Esophagus muscularis mucosa (tissue), 4 donors: ENCODE results near the gene SHROOM2. TPM values are rescaled to one million over a fixed set of nuclear protein-coding genes. Genes with fewer than 3 reads are reported as not detected.

Experiments used
- DNase-seq: peaks from one replicate; pipeline ENCODE4 v3.0.0-alpha.2; 2017; ENCODE audit errors: extremely low spot score
- H3K27ac ChIP-seq, 4 donors: fragments of 200-600 bp; sonication (generic); replicated peaks in 1 of 4; 1 replicate in 3 of 4; 2 replicates in 1 of 4; pipeline ENCODE4 v1.5.1; 2016 to 2019; ENCODE audit warnings: mild to moderate bottlenecking in 1 of 4
- H3K27me3 ChIP-seq, 4 donors: fragments of 200-600 bp; sonication (generic); one replicate each; pipeline versions ENCODE4 v1.5.1 to v1.6.0; 2016 to 2019
- H3K36me3 ChIP-seq, 4 donors: fragments of 200-600 bp; sonication (generic); one replicate each; pipeline ENCODE4 v1.5.1; 2016 to 2019
- H3K4me1 ChIP-seq, 4 donors: fragments of 200-600 bp; sonication (generic); one replicate each; pipeline ENCODE4 v1.5.1; 2016 to 2019
- H3K4me3 ChIP-seq, 4 donors: fragments of 200-600 bp; sonication (generic); 1 replicate in 2 of 4; 2 replicates in 2 of 4; pipeline ENCODE4 v1.5.1; 2016 to 2019; ENCODE audit warnings: mild to moderate bottlenecking in 4 of 4, moderate library complexity in 1 of 4
- H3K9me3 ChIP-seq, 4 donors: fragments of 200-600 bp; sonication (generic); 1 replicate in 3 of 4; 2 replicates in 1 of 4; pipeline ENCODE4 v1.5.1; 2016 to 2019
- CTCF ChIP-seq, 3 experiments: fragments of 200-600 bp in 2 of 3; fragments of 450-650 bp in 1 of 3; sonication (generic) in 2 of 3; IDR thresholded peaks; one replicate each; pipeline ENCODE4 v1.5.1; 2017 to 2019; ENCODE audit warnings: antibody characterized with exemption in 3 of 3, mild to moderate bottlenecking in 2 of 3, moderate library complexity in 1 of 3
- EP300 ChIP-seq: sonication (generic); formaldehyde crosslinking; IDR thresholded peaks from one replicate; pipeline ENCODE4 v1.6.1; 2017; ENCODE audit warnings: antibody characterized with exemption
- POLR2A ChIP-seq: fragments of 450-650 bp; IDR thresholded peaks from one replicate; pipeline ENCODE4 v1.6.1; 2017; ENCODE audit warnings: antibody characterized with exemption, moderate library complexity, mild to moderate bottlenecking, low read depth
- POLR2AphosphoS5 ChIP-seq, 2 donors: sonication (generic); formaldehyde crosslinking; IDR thresholded peaks; one replicate each; pipeline ENCODE4 v1.6.1; 2017; ENCODE audit warnings: antibody characterized with exemption in 2 of 2
- WGBS: methylation state at CpG from one replicate; pipeline ENCODE4 v1.1.5; 2018; 5-methylcytosine and 5-hydroxymethylcytosine counted together
- intact Hi-C: fragments of 100-400 bp; cut with DNase I; formaldehyde crosslinking; loops from one replicate; pipeline ENCODE4 v1.15.1; 2023
- total RNA-seq, 4 donors: library from RNA; depleted of rRNA; stranded (reverse); fragments of >200 nt; gene quantifications; one replicate each; pipeline versions ENCODE4 v1.1.0 to v1.2.1, GENCODE V29; 2016

Gene SHROOM2
- total RNA-seq, 4 donors from 2014 or later: 0.42 to 2.7 (median 1.4) TPM

DNA sequence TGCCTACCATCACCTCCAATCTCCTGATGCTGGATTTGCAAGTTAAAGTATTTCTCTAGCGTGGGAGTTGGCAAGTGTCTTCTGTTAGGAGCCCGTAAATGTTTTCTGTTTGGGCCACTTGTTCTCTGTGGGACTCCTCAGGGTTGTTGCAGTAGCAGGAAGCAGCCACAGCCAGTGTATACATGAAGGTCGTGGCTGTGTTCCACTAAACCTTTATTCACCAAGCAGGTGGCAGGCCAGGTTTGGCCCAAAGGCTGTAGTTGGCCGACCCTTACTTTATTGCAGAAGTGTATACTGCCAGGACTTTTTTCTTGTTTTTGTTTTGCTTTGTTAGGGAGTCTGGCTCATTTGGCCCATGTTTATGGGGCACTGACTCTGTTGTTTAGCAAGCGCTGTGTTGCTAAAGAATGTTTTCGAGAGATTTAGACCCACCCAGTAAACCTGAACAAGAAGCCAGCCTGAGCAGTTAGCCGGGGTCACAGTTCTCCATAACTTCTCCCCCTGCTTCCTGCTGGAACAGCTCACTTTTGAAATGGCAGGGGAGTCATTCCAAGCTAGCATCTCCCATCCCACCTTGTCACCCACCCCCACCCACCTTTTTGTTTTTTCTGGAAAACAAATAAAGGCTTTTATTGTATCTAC lies 58.8 kb downstream of the SHROOM2 start:
- DNase-seq: no peak
- intact Hi-C loops: no loop called here
- no peaks in the 10 kb centered on the region for H3K9me3 ChIP-seq
- 89% methylated on average over 7 of the region's 7 CpGs for WGBS
- H3K27me3 ChIP-seq: no peaks in the 10 kb centered on the region
- no peaks in the 10 kb centered on the region for H3K36me3 ChIP-seq
- no peak overlapping the region for H3K27ac ChIP-seq
- no peak overlapping the region for H3K4me3 ChIP-seq
- no peak for TF ChIP-seq POLR2A
- TF ChIP-seq CTCF (IDR thresholded peaks at IDR 0.05): no peak
- no peaks in the 10 kb centered on the region for H3K4me1 ChIP-seq

- intact Hi-C loops: no loop called here
- H3K4me3 ChIP-seq: no peak overlapping the region
- H3K9me3 ChIP-seq: no peaks in the 10 kb centered on the region
- no peak for DNase-seq
- H3K36me3 ChIP-seq: no peaks in the 10 kb centered on the region
- WGBS: 81% methylated on average over 6 of the region's 6 CpGs
- H3K27ac ChIP-seq: no peak overlapping the region
- no peaks in the 10 kb centered on the region for H3K27me3 ChIP-seq
- no peaks in the 10 kb centered on the region for H3K4me1 ChIP-seq
- TF ChIP-seq POLR2A (no peak), CTCF (IDR thresholded peaks at IDR 0.05) (no peak), POLR2AphosphoS5 (IDR thresholded peaks at IDR 0.05) (no peak), EP300 (no peak)
These were observed 59.3 kb downstream of the SHROOM2 start for GRCh38 chrX:9845578-9845952.

DNA sequence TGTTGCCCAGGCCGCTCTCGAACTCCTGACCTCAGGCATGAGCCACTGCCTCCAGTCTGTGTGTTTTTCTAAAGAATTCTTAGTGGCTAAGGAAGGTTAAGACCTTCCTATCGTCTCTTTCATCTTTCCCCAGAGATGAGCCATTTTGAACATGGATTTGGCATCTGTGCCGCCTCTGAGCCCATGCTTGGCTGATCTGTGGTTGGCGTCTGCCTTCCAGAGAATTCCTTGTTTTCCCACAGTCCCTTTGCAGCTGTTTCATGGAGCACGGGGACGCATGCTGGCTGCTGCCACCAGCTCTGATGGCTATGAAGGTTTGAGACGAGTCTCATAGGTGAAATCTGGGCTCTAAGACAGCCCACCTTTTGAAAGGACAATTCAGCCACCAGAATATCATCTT lies 60.4 kb downstream of the SHROOM2 start:
- Histone ChIP-seq H3K4me1 (no peaks in the 10 kb centered on the region), H3K9me3 (no peaks in the 10 kb centered on the region), H3K4me3 (no peak overlapping the region), H3K27me3 (no peaks in the 10 kb centered on the region), H3K27ac (no peak overlapping the region), H3K36me3 (no peaks in the 10 kb centered on the region)
- TF ChIP-seq POLR2AphosphoS5 (IDR thresholded peaks at IDR 0.05) (no peak), CTCF (IDR thresholded peaks at IDR 0.05) (no peak), EP300 (no peak), POLR2A (no peak)
- 87% methylated on average over 8 of the region's 8 CpGs for WGBS
- DNase-seq: no peak
- intact Hi-C loops: no loop called here

DNA sequence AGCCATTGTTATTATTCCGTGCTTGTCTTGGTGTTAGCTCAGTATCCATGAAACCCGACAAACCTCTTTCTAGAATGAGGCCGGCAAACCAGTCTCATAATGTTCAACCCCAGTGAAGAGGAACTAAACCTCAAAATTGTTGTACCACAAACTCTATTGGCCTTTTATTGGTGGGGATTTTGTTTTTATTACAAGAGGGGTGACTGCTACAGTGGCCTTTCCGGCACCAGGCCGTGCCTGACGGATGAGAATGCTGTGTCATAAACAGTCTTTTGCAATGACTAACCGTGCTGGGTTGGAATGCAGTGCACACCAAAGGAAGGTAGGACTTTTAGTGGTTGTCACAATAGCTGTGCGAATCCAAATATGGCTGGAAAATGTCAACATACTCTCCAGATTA lies 60.8 kb downstream of the SHROOM2 start:
- Histone ChIP-seq H3K9me3 (no peaks in the 10 kb centered on the region), H3K4me1 (no peaks in the 10 kb centered on the region), H3K27me3 (no peaks in the 10 kb centered on the region), H3K4me3 (no peak overlapping the region), H3K36me3 (no peaks in the 10 kb centered on the region), H3K27ac (no peak overlapping the region)
- intact Hi-C loops: no loop called here
- TF ChIP-seq POLR2AphosphoS5 (IDR thresholded peaks at IDR 0.05): no peak
- no peak for TF ChIP-seq EP300
- no peak for TF ChIP-seq CTCF (IDR thresholded peaks at IDR 0.05)
- no peak for TF ChIP-seq POLR2A
- WGBS: 78% methylated on average over 8 of the region's 8 CpGs
- no peak for DNase-seq
